ENCODE data around the gene PDE3A.

PDE3A gene

DNA sequence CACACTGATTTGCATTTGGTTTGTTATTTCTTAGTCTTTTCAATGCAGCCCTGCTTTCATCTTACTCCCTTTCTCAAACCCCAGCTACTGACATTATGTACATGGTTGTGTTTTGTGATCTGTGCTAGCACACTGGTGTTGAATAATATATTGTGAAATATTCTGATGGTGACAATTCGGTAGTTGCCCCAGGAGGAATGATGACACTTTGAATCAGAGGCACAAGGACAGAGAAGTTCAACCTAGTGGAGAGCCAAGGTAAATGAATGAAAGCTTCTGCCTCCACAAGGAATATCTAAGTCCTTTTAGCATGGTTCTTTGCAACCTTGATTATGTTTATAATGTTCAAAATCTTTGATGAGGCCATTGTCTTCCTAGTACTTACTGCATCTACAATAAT, 159.9 kb downstream of the PDE3A start:
- H2AFZ ChIP-seq (ENCODE audit: insufficient read depth, low read length, poor library complexity) = no peak overlapping the region

DNA sequence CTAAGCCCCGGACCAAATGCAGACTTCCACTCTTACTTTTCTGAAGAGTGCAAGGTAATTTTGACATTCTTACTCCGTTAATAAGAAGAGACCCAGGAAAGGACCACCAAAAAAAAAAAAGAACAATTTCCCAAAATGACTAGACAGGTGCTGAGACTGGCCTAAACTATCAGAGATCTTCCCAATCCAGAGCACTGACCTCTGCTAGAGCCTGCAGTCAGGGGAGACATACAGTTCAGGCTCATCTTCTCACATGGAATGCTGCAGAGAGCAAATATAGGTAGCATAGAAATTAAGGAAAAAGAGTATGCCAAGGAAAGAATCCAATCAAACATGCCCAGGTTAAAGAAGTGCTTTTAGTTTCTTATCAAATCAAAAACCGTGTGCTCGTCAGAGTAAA, 177.9 kb downstream of the PDE3A start:
- no CpG with 5 or more reads among the region's 4 CpGs for WGBS (ENCODE audit: extremely low coverage, insufficient coverage, insufficient read length)
- Histone ChIP-seq H4K12ac (ENCODE audit: low read depth, low read length) (no peak overlapping the region), H3K4ac (ENCODE audit: low read depth, low read length) (no peak overlapping the region), H2AFZ (ENCODE audit: insufficient read depth, low read length, poor library complexity) (no peak overlapping the region), H3K36me3 (ENCODE audit: control insufficient read depth in 1 of 2, insufficient read depth in 2 of 2, low read length in 2 of 2) (no peaks in the 10 kb centered on the region), H3K79me1 (ENCODE audit: low read length) (no peaks in the 10 kb centered on the region), H3K4me1 (ENCODE audit: control insufficient read depth in 1 of 2, insufficient read depth in 2 of 2, low read length in 2 of 2) (no peaks in the 10 kb centered on the region), H3K9ac (ENCODE audit: low read length) (no peak overlapping the region), H3K27ac (ENCODE audit: low read depth, low read length) (no peak overlapping the region), H2BK12ac (ENCODE audit: low read length) (no peak overlapping the region), H3K4me2 (ENCODE audit: low read length) (no peak overlapping the region), H3K27me3 (ENCODE audit: insufficient read depth, low read length) (no peaks in the 10 kb centered on the region), H2BK5ac (ENCODE audit: low read depth, low read length, poor library complexity) (no peak overlapping the region), H2BK120ac (ENCODE audit: insufficient read depth, low read length, poor library complexity) (no peak overlapping the region), H3K9me3 (ENCODE audit: insufficient read depth, low read depth, low read length) (no peaks in the 10 kb centered on the region), H3K79me2 (ENCODE audit: control insufficient read depth, insufficient read depth, low read length, poor library complexity) (no peaks in the 10 kb centered on the region), H2AK5ac (ENCODE audit: low read length) (no peak overlapping the region), H4K91ac (ENCODE audit: low read depth, low read length) (no peak overlapping the region), H3K23ac (ENCODE audit: low read length) (no peak overlapping the region), H3K4me3 (ENCODE audit: low read depth, low read length) (no peak overlapping the region), H4K8ac (ENCODE audit: low read depth, low read length) (no peak overlapping the region), H3K18ac (ENCODE audit: low read length) (no peak overlapping the region), H3K14ac (ENCODE audit: low read length) (no peak overlapping the region)
- DNase-seq = no peak

More for the DNA sequence above, 159.9 kb downstream of the PDE3A start:
- no peak overlapping the region for H3K18ac ChIP-seq (ENCODE audit: low read length)
- H3K23ac ChIP-seq (ENCODE audit: low read length) = no peak overlapping the region
- DNase-seq = no peak
- no peak overlapping the region for H2BK5ac ChIP-seq (ENCODE audit: low read depth, low read length, poor library complexity)
- H3K36me3 ChIP-seq (ENCODE audit: control insufficient read depth in 1 of 2, insufficient read depth in 2 of 2, low read length in 2 of 2) = no peaks in the 10 kb centered on the region
- H3K4me1 ChIP-seq (ENCODE audit: control insufficient read depth in 1 of 2, insufficient read depth in 2 of 2, low read length in 2 of 2) = no peaks in the 10 kb centered on the region
- H2BK120ac ChIP-seq (ENCODE audit: insufficient read depth, low read length, poor library complexity) = no peak overlapping the region
- H2AK5ac ChIP-seq (ENCODE audit: low read length) = no peak overlapping the region
- H3K4ac ChIP-seq (ENCODE audit: low read depth, low read length) = no peak overlapping the region
- no peak overlapping the region for H4K91ac ChIP-seq (ENCODE audit: low read depth, low read length)
- no peak overlapping the region for H3K14ac ChIP-seq (ENCODE audit: low read length)
- H4K8ac ChIP-seq (ENCODE audit: low read depth, low read length) = no peak overlapping the region
- no peak overlapping the region for H4K12ac ChIP-seq (ENCODE audit: low read depth, low read length)
- no peak overlapping the region for H3K27ac ChIP-seq (ENCODE audit: low read depth, low read length)
- no peaks in the 10 kb centered on the region for H3K27me3 ChIP-seq (ENCODE audit: insufficient read depth, low read length)
- H2BK12ac ChIP-seq (ENCODE audit: low read length) = no peak overlapping the region
- no CpG with 5 or more reads among the region's 1 CpG for WGBS (ENCODE audit: extremely low coverage, insufficient coverage, insufficient read length)
- no peaks in the 10 kb centered on the region for H3K9me3 ChIP-seq (ENCODE audit: insufficient read depth, low read depth, low read length)
- no peaks in the 10 kb centered on the region for H3K79me2 ChIP-seq (ENCODE audit: control insufficient read depth, insufficient read depth, low read length, poor library complexity)
- H3K79me1 ChIP-seq (ENCODE audit: low read length) = no peaks in the 10 kb centered on the region
- no peak overlapping the region for H3K4me2 ChIP-seq (ENCODE audit: low read length)
- no peak overlapping the region for H3K9ac ChIP-seq (ENCODE audit: low read length)
- H3K4me3 ChIP-seq (ENCODE audit: low read depth, low read length) = no peak overlapping the region

DNA sequence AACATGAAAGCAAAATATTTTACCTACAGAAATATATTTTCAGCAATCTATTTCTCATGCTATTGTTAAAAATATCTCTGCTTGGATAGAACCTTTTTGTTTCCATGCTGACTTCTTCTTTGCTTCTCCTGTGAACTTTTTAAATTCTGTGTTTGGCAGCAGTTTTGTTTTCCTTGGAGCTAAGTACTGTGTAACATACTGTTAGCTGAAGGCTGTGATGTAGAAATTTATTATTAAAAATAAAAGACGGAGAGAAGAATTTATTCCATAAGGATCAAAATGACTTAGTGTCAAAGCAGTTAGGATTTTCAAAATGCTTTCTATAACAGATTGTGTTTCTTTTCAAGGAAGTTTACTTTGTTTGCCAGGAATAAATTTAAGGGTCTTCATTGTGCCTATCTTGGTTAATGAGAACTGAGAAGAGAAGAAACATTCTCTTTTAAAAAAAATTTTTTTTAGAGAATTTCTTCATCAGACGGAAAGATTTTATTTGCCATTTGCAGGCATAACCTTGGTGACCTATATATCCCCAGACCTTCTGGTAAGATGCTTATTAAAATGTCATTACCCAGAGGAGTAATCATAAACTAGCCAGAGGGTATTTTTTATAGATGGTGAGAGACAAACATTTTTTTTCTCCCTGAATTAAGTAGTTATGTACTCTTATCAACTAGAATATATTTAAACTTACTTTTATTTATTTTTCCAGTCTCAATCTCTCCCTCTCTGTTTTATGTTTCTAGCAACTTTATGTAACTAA, 179.7 kb downstream of the PDE3A start:
- H3K4me3 ChIP-seq (ENCODE audit: low read depth, low read length) = no peak overlapping the region
- no peak overlapping the region for H2AK5ac ChIP-seq (ENCODE audit: low read length)
- H3K79me1 ChIP-seq (ENCODE audit: low read length) = no peaks in the 10 kb centered on the region
- no peak overlapping the region for H4K91ac ChIP-seq (ENCODE audit: low read depth, low read length)
- WGBS (ENCODE audit: extremely low coverage, insufficient coverage, insufficient read length) = no CpG with 5 or more reads among the region's 2 CpGs
- no peak overlapping the region for H3K14ac ChIP-seq (ENCODE audit: low read length)
- no peak overlapping the region for H3K9ac ChIP-seq (ENCODE audit: low read length)
- no peaks in the 10 kb centered on the region for H3K27me3 ChIP-seq (ENCODE audit: insufficient read depth, low read length)
- H3K4me2 ChIP-seq (ENCODE audit: low read length) = no peak overlapping the region
- no peak overlapping the region for H3K18ac ChIP-seq (ENCODE audit: low read length)
- H4K8ac ChIP-seq (ENCODE audit: low read depth, low read length) = no peak overlapping the region
- H3K9me3 ChIP-seq (ENCODE audit: insufficient read depth, low read depth, low read length) = peaks cover 3% of the 10 kb centered on the region
- no peak overlapping the region for H2BK120ac ChIP-seq (ENCODE audit: insufficient read depth, low read length, poor library complexity)
- no peak overlapping the region for H4K12ac ChIP-seq (ENCODE audit: low read depth, low read length)
- DNase-seq = no peak
- no peak overlapping the region for H2BK12ac ChIP-seq (ENCODE audit: low read length)
- H3K23ac ChIP-seq (ENCODE audit: low read length) = no peak overlapping the region
- H3K79me2 ChIP-seq (ENCODE audit: control insufficient read depth, insufficient read depth, low read length, poor library complexity) = no peaks in the 10 kb centered on the region
- H2BK5ac ChIP-seq (ENCODE audit: low read depth, low read length, poor library complexity) = no peak overlapping the region
- no peak overlapping the region for H3K27ac ChIP-seq (ENCODE audit: low read depth, low read length)
- no peak overlapping the region for H2AFZ ChIP-seq (ENCODE audit: insufficient read depth, low read length, poor library complexity)
- no peaks in the 10 kb centered on the region for H3K4me1 ChIP-seq (ENCODE audit: control insufficient read depth in 1 of 2, insufficient read depth in 2 of 2, low read length in 2 of 2)
- H3K4ac ChIP-seq (ENCODE audit: low read depth, low read length) = no peak overlapping the region
- peaks cover 0 to 2% of the 10 kb centered on the region in 2 experiments for H3K36me3 ChIP-seq (ENCODE audit: control insufficient read depth in 1 of 2, insufficient read depth in 2 of 2, low read length in 2 of 2)

DNA sequence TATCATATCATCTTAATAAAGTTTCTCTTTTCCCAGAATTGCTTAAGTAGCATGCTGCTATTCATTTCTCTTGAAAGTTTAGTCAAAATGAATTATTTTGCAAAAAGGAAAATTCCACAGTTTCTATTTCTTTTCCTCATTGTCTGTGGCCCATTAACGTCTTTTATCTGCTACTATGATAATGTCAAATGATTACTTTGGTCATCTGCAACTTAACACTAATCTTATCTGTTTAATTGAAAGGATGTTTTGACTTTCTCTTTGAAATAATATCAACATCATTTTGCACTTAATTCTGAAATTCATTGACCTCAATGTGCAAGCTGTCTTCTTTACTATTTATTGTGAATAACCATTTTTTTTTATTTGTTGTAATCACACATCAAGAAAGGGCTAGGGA, 180.3 kb downstream of the PDE3A start:
- no peak overlapping the region for H4K91ac ChIP-seq (ENCODE audit: low read depth, low read length)
- H3K4me3 ChIP-seq (ENCODE audit: low read depth, low read length) = no peak overlapping the region

More for the DNA sequence above, 180.3 kb downstream of the PDE3A start:
- Histone ChIP-seq H3K79me2 (ENCODE audit: control insufficient read depth, insufficient read depth, low read length, poor library complexity) (no peaks in the 10 kb centered on the region), H3K27me3 (ENCODE audit: insufficient read depth, low read length) (no peaks in the 10 kb centered on the region), H3K79me1 (ENCODE audit: low read length) (no peaks in the 10 kb centered on the region), H4K8ac (ENCODE audit: low read depth, low read length) (no peak overlapping the region), H3K36me3 (ENCODE audit: control insufficient read depth in 1 of 2, insufficient read depth in 2 of 2, low read length in 2 of 2) (peaks cover 0 to 2% of the 10 kb centered on the region in 2 experiments), H3K14ac (ENCODE audit: low read length) (no peak overlapping the region), H2BK12ac (ENCODE audit: low read length) (no peak overlapping the region), H2BK5ac (ENCODE audit: low read depth, low read length, poor library complexity) (no peak overlapping the region), H3K18ac (ENCODE audit: low read length) (no peak overlapping the region), H2AK5ac (ENCODE audit: low read length) (no peak overlapping the region), H3K27ac (ENCODE audit: low read depth, low read length) (no peak overlapping the region), H3K23ac (ENCODE audit: low read length) (no peak overlapping the region), H4K12ac (ENCODE audit: low read depth, low read length) (no peak overlapping the region), H2AFZ (ENCODE audit: insufficient read depth, low read length, poor library complexity) (no peak overlapping the region), H2BK120ac (ENCODE audit: insufficient read depth, low read length, poor library complexity) (no peak overlapping the region), H3K9ac (ENCODE audit: low read length) (no peak overlapping the region), H3K4me1 (ENCODE audit: control insufficient read depth in 1 of 2, insufficient read depth in 2 of 2, low read length in 2 of 2) (no peaks in the 10 kb centered on the region), H3K4me2 (ENCODE audit: low read length) (no peak overlapping the region), H3K9me3 (ENCODE audit: insufficient read depth, low read depth, low read length) (peaks cover 3% of the 10 kb centered on the region), H3K4ac (ENCODE audit: low read depth, low read length) (no peak overlapping the region)
- no peak for DNase-seq
- no CpG with 5 or more reads among the region's 1 CpG for WGBS (ENCODE audit: extremely low coverage, insufficient coverage, insufficient read length)

Measured in trophoblast cell (in vitro differentiated cells and primary cell).